PC-9 (cell line): Measurements from ENCODE around the gene NFKB1. TPM values are rescaled to one million over a fixed set of nuclear protein-coding genes. Genes with fewer than 3 reads are reported as not detected.

Experiments
- BruUV-seq: library from RNA; stranded (reverse); fragments of 400-500 nt; replicated peaks from 2 replicates; lab custom pipeline; 2021; lab: Mats Ljungman, UMichigan
- CTCF ChIA-PET: fragments of 300-600 bp; sonication (Branson Sonifier 250); formaldehyde crosslinking; loops from one replicate; lab custom pipeline; 2022; ENCODE audit warnings: antibody characterized with exemption; lab: Charles Lee
- POLR2A ChIA-PET: fragments of 300-600 bp; sonication (Branson Sonifier 250); formaldehyde crosslinking; loops from one replicate; lab custom pipeline; 2022; ENCODE audit warnings: antibody characterized with exemption; ENCODE audit not compliant: unreplicated experiment; lab: Charles Lee
- DNase-seq, 2 experiments: peaks; one replicate each; pipeline versions ENCODE4 v3.0.0 to v3.0.0-alpha.2; 2015 to 2022; ENCODE audit warnings: mixed read lengths in 1 of 2
- H2AFZ ChIP-seq: fragments of 200-600 bp; sonication (generic); 2 replicates; pipeline ENCODE4 v1.8.1; 2017; ENCODE audit warnings: antibody characterized with exemption
- H3F3A ChIP-seq: fragments of 200-600 bp; sonication (generic); 2 replicates; pipeline ENCODE4 v1.8.1; 2017; ENCODE audit warnings: antibody characterized with exemption, mild to moderate bottlenecking, low read depth; ENCODE audit not compliant: insufficient read depth
- H3K27ac ChIP-seq: fragments of 200-600 bp; sonication (generic); 2 replicates; pipeline ENCODE4 v1.6.1; 2016; ENCODE audit warnings: mixed run types
- H3K27me3 ChIP-seq: fragments of 200-600 bp; sonication (generic); 2 replicates; pipeline ENCODE4 v1.6.1; 2016; ENCODE audit warnings: low read depth, mixed run types; ENCODE audit not compliant: insufficient read depth
- H3K36me3 ChIP-seq: fragments of 200-600 bp; sonication (generic); 2 replicates; pipeline ENCODE4 v1.6.1; 2016; ENCODE audit warnings: low read depth, mixed run types
- H3K4me1 ChIP-seq: fragments of 200-600 bp; sonication (generic); replicated peaks from 2 replicates; pipeline ENCODE4 v1.6.1; 2016; ENCODE audit warnings: mixed run types; ENCODE audit not compliant: insufficient read depth
- H3K4me2 ChIP-seq: fragments of 200-600 bp; sonication (generic); 2 replicates; pipeline ENCODE4 v1.6.1; 2017; ENCODE audit warnings: mixed run types
- H3K4me3 ChIP-seq: fragments of 200-600 bp; sonication (generic); 2 replicates; pipeline ENCODE4 v1.6.1; 2016; ENCODE audit warnings: mixed run types
- H3K79me2 ChIP-seq: fragments of 200-600 bp; sonication (generic); 2 replicates; pipeline ENCODE4 v1.6.1; 2017; ENCODE audit warnings: low read depth, mixed run types
- H3K9me2 ChIP-seq: fragments of 200-600 bp; sonication (generic); 2 replicates; pipeline ENCODE4 v1.8.1; 2017; ENCODE audit warnings: mild to moderate bottlenecking; ENCODE audit not compliant: insufficient read depth
- H3K9me3 ChIP-seq: fragments of 200-600 bp; sonication (generic); 2 replicates; pipeline ENCODE4 v1.8.1; 2016; ENCODE audit warnings: low read depth; ENCODE audit not compliant: insufficient read depth
- H4K20me1 ChIP-seq: fragments of 200-600 bp; sonication (generic); 2 replicates; pipeline ENCODE4 v1.8.1; 2017; ENCODE audit not compliant: insufficient read depth
- EZH2 ChIP-seq: fragments of 200-600 bp; sonication (generic); IDR thresholded peaks from 2 replicates; pipeline ENCODE4 v1.8.0; 2017; ENCODE audit warnings: antibody characterized with exemption, low read depth
- intact Hi-C: fragments of 100-400 bp; cut with micrococcal nuclease; formaldehyde crosslinking; loops from one replicate; pipeline ENCODE4 v1.10.0; 2022; ENCODE audit not compliant: unreplicated experiment
- total RNA-seq: library from RNA; stranded (reverse); gene quantifications from 2 replicates; pipeline ENCODE4 v1.2.3, GENCODE V29; 2021
- TF ChIP-seq, protein P1 (sequence below): fragments of 200-600 bp; sonication (generic); conservative IDR thresholded peaks from 2 replicates; pipeline ENCODE4 v1.6.1; 2017; ENCODE audit warnings: mixed run types, antibody characterized with exemption, mild to moderate bottlenecking, moderate library complexity

NFKB1 gene
- total RNA-seq, 1 experiment from 2014 or later, result 11.6 TPM

DNA sequence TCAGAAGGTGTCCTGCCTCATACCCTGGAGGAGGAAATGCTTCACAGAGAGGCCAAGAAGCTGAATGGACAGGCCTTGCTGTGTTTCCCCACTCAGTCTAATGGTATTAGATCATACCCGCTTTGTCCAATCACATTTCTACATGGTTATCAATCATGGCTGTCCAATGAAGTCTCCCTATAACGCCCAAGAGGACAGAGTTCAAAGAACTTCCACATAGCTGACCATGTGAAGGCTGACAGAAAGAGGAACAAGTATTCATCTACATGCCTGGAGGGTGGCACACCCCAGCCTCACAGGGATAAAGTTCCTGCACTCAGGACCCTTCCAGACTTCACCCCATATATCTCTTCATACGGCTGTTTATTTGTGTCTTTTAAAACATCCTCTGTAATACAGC is 136.2 kb downstream of the NFKB1 start:
- ChIA-PET CTCF (no interaction called here), POLR2A (no interaction called here)
- no peak overlapping the region for H2AFZ ChIP-seq
- TF ChIP-seq EZH2, result no peak
- TF ChIP-seq, protein P1, sequence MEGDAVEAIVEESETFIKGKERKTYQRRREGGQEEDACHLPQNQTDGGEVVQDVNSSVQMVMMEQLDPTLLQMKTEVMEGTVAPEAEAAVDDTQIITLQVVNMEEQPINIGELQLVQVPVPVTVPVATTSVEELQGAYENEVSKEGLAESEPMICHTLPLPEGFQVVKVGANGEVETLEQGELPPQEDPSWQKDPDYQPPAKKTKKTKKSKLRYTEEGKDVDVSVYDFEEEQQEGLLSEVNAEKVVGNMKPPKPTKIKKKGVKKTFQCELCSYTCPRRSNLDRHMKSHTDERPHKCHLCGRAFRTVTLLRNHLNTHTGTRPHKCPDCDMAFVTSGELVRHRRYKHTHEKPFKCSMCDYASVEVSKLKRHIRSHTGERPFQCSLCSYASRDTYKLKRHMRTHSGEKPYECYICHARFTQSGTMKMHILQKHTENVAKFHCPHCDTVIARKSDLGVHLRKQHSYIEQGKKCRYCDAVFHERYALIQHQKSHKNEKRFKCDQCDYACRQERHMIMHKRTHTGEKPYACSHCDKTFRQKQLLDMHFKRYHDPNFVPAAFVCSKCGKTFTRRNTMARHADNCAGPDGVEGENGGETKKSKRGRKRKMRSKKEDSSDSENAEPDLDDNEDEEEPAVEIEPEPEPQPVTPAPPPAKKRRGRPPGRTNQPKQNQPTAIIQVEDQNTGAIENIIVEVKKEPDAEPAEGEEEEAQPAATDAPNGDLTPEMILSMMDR, result no peak
- H3K4me3 ChIP-seq, result no peak overlapping the region
- no peaks in the 10 kb centered on the region for H3K79me2 ChIP-seq
- H3K27ac ChIP-seq, result no peak overlapping the region
- no peaks in the 10 kb centered on the region for H4K20me1 ChIP-seq
- peaks cover 13% of the 10 kb centered on the region for H3K4me1 ChIP-seq
- H3K9me2 ChIP-seq, result no peaks in the 10 kb centered on the region
- H3F3A ChIP-seq, result no peaks in the 10 kb centered on the region
- H3K9me3 ChIP-seq, result no peaks in the 10 kb centered on the region
- no TSS peak for BruUV-seq
- no peak overlapping the region for H3K4me2 ChIP-seq
- intact Hi-C loops, result no loop called here
- DNase-seq, result no peak
- no peaks in the 10 kb centered on the region for H3K36me3 ChIP-seq
- H3K27me3 ChIP-seq, result no peaks in the 10 kb centered on the region

DNA sequence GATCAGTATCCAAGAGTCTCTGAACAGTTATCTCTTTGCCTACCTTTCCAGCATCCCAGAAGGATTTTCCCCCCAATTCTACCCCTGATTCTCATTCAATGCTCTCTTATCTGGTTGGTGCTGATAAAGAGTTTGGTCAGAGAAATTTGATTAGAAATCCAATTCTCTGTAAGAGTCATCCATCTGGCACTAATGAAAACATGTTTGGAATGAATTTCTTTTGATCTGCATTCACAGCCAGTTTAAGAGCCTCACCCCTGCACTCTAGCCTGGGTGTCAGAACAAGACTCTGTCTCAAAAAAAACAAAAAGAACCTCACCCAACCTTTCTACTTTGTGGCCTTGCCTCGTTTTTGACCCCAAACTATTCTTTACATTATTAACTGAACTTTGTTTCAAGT is 137.5 kb downstream of the NFKB1 start:
- POLR2A ChIA-PET, result no interaction called here
- TF ChIP-seq, protein P1, result no peak
- TF ChIP-seq EZH2, result no peak
- no peaks in the 10 kb centered on the region for H3K9me2 ChIP-seq
- CTCF ChIA-PET, result no interaction called here
- no peak overlapping the region for H3K4me2 ChIP-seq
- no TSS peak for BruUV-seq
- intact Hi-C loops, result no loop called here
- no peaks in the 10 kb centered on the region for H3K36me3 ChIP-seq
- H3K79me2 ChIP-seq, result no peaks in the 10 kb centered on the region
- H3K9me3 ChIP-seq, result no peaks in the 10 kb centered on the region
- no peaks in the 10 kb centered on the region for H4K20me1 ChIP-seq
- H3K4me1 ChIP-seq, result peaks cover 13% of the 10 kb centered on the region
- no peak for DNase-seq
- H3K27me3 ChIP-seq, result no peaks in the 10 kb centered on the region
- H3F3A ChIP-seq, result no peaks in the 10 kb centered on the region
- no peak overlapping the region for H3K4me3 ChIP-seq
- no peak overlapping the region for H3K27ac ChIP-seq
- H2AFZ ChIP-seq, result no peak overlapping the region

DNA sequence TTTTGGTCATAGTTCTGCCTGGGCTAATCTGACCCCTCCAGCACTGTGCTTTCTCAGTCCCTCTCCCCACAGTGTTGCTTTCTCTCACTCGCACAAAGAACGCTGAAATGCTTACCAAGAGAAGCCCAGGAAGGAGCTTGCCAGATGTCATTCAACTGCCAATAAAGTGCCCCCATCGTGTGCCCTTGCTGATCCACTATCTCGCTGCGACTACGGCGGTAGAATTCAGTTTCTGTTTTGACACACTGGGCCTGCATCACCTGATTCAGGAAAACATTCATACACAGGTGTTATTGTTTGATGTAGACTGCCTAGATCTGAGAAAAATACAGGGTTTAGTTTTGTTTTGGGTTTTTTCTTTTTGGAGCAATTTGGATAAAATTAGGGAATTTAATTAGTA is 138.4 kb downstream of the NFKB1 start:
- Histone ChIP-seq H2AFZ (no peak overlapping the region), H3K36me3 (no peaks in the 10 kb centered on the region), H3K9me2 (no peaks in the 10 kb centered on the region), H3K79me2 (no peaks in the 10 kb centered on the region), H3F3A (no peaks in the 10 kb centered on the region), H4K20me1 (no peaks in the 10 kb centered on the region), H3K27me3 (no peaks in the 10 kb centered on the region), H3K4me2 (no peak overlapping the region), H3K4me1 (peaks cover 13% of the 10 kb centered on the region), H3K27ac (no peak overlapping the region), H3K4me3 (no peak overlapping the region), H3K9me3 (no peaks in the 10 kb centered on the region)
- ChIA-PET CTCF (no interaction called here), POLR2A (no interaction called here)
- intact Hi-C loops, result no loop called here
- no TSS peak for BruUV-seq
- DNase-seq, result no peak
- TF ChIP-seq, protein P1, result no peak
- no peak for TF ChIP-seq EZH2
